ENCODE data around the gene OR10V1. TPM values are rescaled to one million over a fixed set of nuclear protein-coding genes. Genes with fewer than 3 reads are reported as not detected.

The OR10V1 gene
- total and polyA plus RNA-seq, 9 of the 15 experiments (the other 6 are each of a cell fraction or from before 2014, with no cell fraction given) = not detected

DNA sequence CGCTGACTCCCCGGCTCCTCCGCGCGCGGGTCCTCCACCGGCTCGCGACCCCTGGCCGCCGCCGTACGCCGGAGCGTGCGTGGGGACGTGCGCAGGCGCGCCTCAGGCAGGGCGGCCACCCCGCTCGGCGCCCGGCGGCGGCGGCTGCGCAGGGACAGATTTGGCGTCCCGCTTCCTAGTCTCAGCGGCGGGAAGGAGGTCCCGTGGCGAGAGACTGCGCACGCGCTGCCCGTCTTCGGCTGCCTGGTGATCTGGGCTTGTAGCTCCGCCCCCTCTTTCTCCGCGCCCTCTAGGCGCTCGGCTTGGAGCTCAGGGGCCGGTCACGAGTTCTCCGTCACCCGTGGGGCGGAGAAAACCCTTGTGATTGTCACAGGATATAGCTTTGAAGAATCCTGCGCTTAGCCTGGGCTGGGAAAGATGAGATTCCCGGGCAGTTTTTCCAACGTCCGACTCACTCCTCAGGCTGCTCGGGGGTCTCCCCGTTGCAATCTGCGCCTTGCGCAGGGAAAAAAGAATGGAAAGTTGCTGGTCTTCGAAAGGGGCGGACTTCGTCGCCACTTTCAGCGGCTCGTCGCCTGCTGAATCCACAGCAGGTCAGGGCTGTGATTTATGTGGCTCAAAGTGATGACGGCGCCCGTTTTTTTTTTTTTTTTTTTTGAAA, 44.6 kb downstream of the OR10V1 start, which contains the start of gene PATL1 (continued):
- TF ChIP-seq ZNF324 (CRISPR knock-in tag; IDR thresholded peaks at IDR 0.05) (no peak), ESRRB (CRISPR knock-in tag; IDR thresholded peaks at IDR 0.05; ENCODE audit: borderline replicate concordance) (no peak), PRMT5 (CRISPR knock-in tag; IDR thresholded peaks at IDR 0.05) (no peak), SAFB2 (IDR thresholded peaks at IDR 0.05; ENCODE audit: borderline replicate concordance, low read depth, low read length, severe bottlenecking) (no peak), HMBOX1 (IDR thresholded peaks at IDR 0.05) (no peak), L3MBTL2 (IDR thresholded peaks at IDR 0.05) (peak; percentile 98; the same call in 1 of the 2 replicates), TEAD1 (CRISPR knock-in tag; IDR thresholded peaks at IDR 0.05) (peak in 1 of 2 experiments; percentile 62; a peak in 1 of 4 replicates), ERF (CRISPR knock-in tag; IDR thresholded peaks at IDR 0.05) (no peak), NFYB (IDR thresholded peaks at IDR 0.05; ENCODE audit: extremely low read depth, insufficient read length) (no peak), CLOCK (CRISPR knock-in tag; IDR thresholded peaks at IDR 0.05; ENCODE audit: borderline replicate concordance) (no peak), SRF (CRISPR knock-in tag; IDR thresholded peaks at IDR 0.05) (peak in 1 of 2 experiments; percentile 24; a peak in 1 of 4 replicates), ZNF75A (CRISPR knock-in tag; IDR thresholded peaks at IDR 0.05) (no peak), SMARCA5 (IDR thresholded peaks at IDR 0.05) (no peak), KLF1 (tag; IDR thresholded peaks at IDR 0.05) (no peak), BRD9 (IDR thresholded peaks at IDR 0.05; ENCODE audit: low read depth, partially characterized antibody) (peak; percentile 71), DACH1 (IDR thresholded peaks at IDR 0.05; ENCODE audit: partially characterized antibody) (no peak), MECOM (CRISPR knock-in tag; IDR thresholded peaks at IDR 0.05) (no peak; the same call in 1 of the 2 replicates), ZNF175 (CRISPR knock-in tag; IDR thresholded peaks at IDR 0.05; ENCODE audit: low read depth) (no peak)
- TF ChIP-seq, protein P1, sequence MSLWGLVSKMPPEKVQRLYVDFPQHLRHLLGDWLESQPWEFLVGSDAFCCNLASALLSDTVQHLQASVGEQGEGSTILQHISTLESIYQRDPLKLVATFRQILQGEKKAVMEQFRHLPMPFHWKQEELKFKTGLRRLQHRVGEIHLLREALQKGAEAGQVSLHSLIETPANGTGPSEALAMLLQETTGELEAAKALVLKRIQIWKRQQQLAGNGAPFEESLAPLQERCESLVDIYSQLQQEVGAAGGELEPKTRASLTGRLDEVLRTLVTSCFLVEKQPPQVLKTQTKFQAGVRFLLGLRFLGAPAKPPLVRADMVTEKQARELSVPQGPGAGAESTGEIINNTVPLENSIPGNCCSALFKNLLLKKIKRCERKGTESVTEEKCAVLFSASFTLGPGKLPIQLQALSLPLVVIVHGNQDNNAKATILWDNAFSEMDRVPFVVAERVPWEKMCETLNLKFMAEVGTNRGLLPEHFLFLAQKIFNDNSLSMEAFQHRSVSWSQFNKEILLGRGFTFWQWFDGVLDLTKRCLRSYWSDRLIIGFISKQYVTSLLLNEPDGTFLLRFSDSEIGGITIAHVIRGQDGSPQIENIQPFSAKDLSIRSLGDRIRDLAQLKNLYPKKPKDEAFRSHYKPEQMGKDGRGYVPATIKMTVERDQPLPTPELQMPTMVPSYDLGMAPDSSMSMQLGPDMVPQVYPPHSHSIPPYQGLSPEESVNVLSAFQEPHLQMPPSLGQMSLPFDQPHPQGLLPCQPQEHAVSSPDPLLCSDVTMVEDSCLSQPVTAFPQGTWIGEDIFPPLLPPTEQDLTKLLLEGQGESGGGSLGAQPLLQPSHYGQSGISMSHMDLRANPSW (CRISPR knock-in tag; IDR thresholded peaks at IDR 0.05) = no peak
